UCSD-AML1 (cell line): Measurements from ENCODE around the gene SORBS2.

Experiments used
- DNase-seq: peaks from one replicate; lab custom pipeline; 2025; ENCODE audit not compliant: unreplicated experiment; lab: John Stamatoyannopoulos, UW

Gene SORBS2

GRCh38 chr4:185805979-185806378 is 6.0 kb downstream of the SORBS2 start:
- no peak for DNase-seq

DNA sequence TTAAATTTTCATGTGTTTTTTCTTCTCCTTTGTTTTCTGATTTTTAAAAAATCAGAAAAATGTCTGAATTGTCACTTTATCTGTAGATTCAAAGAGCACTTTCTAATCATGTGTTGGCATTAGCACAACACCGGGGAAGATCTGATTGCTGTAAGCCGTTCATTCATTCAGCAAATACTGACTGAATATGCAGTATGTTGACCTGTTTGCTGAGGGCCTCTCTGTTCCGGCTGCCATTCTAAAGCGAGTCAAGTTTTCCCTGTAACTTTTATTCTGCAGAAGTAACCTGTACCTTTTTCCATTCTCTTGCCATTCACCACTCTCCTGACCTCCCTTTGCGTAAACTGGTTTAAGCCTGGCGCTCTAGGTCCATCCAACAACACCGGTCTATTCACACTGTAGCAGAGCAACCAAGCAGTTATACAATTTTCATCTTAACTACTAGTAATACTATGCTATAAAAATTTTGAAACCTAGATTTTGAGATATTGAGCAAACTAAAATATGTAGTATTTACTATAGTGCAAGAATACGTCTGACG is 6.7 kb downstream of the SORBS2 start:
- DNase-seq = no peak

DNA sequence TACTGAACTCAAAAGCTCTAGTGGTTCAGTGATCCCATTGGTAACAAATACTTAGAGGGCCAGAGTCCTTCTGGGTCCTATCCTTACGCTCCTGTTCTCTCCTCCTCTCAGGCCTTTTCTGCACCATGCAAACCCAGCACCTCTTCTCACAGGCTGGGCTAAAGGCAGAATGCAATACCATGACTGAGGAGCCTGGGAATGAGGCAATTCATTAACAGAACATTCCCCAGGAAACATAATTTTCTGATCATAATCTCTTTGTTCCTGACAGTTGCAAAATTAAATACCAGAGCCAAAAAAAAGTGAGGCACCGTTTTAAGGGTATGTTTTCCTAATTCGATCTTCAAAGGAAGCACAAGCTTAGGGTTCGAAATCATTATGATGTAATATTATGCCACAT is 9.0 kb downstream of the SORBS2 start:
- no peak for DNase-seq

DNA sequence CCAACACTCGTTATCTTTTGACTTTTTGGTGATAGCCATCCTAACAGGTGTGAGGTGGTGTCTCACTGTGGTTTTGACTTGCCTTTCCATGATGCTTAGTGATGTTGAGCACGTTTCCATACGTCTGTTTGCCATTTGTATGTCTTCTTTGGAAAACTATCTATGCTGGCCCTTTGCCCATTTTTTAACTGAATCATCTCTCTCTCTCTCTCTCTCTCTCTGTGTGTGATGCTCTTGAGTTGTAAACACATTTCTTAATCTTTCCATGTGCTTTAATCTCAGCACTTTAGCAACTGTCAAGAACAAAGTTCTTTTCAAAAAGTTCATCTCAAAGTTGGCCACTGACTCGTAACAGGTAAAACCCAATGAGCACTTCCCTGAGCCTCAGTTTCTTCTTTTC is 10.5 kb downstream of the SORBS2 start:
- DNase-seq = no peak

DNA sequence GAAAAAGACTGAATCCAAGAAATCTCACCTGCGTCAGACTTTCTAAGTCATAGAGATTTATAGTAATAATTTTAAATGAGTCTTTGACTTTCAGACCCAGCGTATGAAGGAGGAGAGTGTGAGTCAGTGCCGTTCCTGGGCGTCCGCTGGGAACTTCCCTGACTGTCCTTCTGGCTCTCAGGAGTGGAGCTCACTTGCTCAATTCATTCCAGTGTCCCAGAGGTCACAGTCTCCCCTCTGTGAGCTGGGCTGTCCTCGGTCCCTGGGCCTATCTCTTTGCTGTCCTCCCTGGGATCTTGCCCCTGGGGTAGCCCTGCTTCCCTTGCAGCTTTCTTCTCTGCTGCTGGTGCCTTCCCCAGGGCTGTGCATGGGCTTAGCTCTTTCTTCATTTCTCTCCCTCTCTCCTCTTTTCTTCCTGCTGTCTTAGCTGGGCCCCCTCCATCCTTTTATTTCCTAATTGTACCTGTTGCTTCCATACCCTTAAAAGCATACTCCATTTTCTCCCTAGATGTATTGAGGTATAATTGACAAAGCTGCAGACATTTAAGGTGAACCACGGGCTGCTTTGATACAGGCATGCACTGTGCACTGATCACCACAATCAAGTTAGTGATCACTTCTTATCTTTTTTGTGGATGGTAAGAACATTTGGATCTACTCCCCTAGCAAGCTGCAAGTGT is 11.6 kb downstream of the SORBS2 start:
- DNase-seq = no peak

- DNase-seq = no peak
These were observed 12.6 kb downstream of the SORBS2 start for GRCh38 chr4:185799442-185799841.

- no peak for DNase-seq
These were observed 14.2 kb downstream of the SORBS2 start for GRCh38 chr4:185797596-185798338.

DNA sequence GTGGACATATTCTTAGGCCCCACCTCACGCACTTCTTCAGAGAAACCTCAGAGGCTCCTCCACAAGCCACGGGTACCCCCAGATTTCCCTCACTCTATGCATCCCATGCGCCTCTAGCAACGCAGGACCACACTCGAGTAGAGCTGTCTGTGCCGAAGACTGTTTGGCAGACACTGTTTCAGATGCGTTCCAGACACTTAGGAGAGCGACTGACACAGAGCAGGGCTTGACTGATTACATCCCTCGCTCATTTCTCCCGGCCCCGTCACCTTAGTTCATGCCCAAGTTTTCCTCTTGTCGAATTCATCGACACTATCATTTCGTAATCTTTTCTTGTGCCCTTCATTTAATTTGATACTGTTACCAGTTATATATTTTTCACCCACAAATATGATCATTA is 15.0 kb downstream of the SORBS2 start:
- no peak for DNase-seq

DNA sequence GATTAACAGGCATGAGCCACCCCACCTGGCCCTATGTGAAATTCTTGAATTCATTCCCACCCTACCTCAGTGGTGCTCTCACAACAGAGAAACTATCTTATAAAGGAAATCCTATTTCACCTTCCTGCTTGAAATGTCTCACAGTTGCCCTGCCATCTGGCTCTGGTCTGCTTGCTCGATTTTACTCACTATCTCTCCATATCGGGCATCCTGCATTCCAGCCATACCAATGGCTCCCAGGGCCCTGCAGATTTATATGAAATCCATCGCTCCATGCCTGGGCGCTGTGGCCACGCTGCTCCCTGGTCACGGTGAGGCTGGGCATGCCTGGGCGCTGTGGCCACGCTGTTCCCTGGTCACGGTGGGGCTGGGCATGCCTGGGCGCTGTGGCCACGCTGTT is 15.8 kb downstream of the SORBS2 start:
- DNase-seq = no peak

DNA sequence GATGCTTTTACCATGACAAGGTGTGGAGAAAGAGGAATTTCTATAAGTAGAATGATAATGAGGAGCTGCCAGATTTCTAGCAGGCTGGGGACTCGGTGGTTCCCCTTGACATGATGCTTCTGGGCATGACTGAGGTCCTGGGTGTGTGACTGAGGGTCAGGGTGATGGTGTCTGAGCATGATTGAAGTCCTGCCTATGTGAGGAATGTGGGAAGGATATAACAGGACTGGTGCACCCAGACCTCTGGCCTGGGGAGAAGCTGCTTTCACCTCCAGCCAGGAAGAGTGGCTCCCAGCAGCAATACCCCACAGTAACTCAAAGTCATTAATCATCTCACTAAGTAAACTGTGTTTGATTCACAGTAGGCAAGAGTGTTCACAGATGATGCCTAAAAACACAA is 17.4 kb downstream of the SORBS2 start:
- DNase-seq = no peak

DNA sequence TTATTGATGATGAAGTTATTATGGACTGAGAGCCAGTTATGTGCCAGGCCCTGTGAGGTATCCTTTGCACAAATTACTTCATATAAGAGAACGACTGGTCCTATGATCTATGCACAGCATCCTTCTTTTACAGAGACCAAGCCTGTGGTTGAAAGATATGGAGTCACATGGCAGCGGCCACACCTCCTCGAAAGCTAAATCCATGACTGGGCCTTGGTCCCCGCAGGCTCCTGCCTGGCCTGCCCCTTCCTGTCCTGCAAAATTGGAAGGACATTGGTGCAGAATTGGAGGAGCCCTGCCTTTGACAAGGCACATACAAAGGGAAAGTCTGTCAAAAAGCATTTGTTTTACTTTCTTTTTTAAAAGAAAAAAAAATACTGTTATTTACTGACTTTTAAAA is 18.3 kb downstream of the SORBS2 start:
- no peak for DNase-seq

DNA sequence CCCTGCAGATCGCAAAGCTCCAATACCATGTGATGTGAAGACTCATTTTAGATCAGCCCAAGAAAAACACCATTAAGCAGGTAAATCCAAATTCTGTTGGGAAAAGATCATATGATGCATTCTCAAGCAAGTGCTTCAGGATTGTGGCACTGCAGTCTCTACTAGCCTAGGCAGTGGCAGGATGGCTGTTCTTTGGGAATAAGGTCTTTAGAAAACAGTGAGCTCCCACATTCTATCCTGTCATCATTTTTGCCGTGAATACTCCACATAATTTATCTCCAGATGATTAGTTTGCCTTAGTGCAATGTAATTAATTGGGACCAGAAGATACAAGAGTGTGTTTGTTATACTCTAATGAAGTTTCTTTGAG is 18.9 kb downstream of the SORBS2 start:
- DNase-seq = no peak

- no peak for DNase-seq
These were observed 19.4 kb downstream of the SORBS2 start for GRCh38 chr4:185792384-185793115.

DNA sequence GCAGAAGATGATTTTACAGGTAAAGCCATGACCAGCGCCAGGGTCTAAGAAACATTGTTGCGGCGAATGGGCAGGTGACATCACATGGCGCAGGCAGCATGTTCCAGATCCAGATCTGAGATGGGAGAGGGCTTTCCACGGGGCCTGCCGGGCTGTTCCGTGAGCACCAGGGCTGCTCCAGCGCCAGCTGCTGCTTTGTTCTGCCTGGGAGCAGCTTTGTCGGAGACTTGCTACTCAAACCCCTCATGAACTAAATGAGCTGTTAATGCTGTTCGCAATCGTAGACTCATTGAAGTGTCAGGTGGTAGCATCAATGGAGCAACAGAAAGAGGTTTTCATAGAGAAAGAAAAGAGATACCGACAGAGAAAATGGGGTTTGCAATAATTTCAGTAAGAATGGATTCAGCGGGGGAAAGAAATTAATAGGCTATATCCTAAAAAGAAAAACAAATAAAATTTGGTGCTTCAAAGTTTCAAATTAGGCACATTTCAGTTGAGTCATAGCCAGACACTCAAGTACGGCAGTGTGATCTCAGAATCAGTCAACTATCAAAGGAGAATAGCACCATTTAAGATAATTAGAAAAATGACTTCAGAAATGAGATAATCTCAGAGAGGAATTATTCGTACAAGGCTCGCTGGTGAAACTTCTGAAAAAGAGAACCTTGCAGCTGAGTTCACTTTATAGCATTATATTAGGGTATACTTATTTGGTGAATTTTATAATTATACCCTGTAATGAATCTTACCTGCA is 23.9 kb downstream of the SORBS2 start:
- no peak for DNase-seq

GRCh38 chr4:185786422-185786821 is 25.6 kb downstream of the SORBS2 start:
- DNase-seq = no peak

- DNase-seq = no peak
These were observed 28.4 kb downstream of the SORBS2 start for GRCh38 chr4:185783574-185783973.

DNA sequence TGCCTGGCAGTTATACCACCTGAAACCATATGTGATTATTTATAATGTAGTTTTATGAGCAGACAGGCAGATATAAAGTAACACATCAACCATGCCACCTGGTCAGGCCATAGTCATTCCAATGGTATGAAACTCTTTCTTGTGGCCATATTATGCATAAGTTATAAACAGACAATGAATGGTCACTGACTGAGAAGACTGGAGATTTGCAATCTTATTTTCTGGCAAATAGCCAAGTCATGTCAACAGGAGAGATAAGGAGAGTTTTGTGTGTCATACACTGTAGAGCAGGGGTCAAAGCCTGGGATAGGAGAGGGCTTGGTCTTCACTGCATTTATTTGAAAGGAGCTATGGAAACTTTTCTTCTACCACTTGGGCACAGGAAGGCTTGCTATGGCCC is 29.5 kb downstream of the SORBS2 start:
- no peak for DNase-seq

DNA sequence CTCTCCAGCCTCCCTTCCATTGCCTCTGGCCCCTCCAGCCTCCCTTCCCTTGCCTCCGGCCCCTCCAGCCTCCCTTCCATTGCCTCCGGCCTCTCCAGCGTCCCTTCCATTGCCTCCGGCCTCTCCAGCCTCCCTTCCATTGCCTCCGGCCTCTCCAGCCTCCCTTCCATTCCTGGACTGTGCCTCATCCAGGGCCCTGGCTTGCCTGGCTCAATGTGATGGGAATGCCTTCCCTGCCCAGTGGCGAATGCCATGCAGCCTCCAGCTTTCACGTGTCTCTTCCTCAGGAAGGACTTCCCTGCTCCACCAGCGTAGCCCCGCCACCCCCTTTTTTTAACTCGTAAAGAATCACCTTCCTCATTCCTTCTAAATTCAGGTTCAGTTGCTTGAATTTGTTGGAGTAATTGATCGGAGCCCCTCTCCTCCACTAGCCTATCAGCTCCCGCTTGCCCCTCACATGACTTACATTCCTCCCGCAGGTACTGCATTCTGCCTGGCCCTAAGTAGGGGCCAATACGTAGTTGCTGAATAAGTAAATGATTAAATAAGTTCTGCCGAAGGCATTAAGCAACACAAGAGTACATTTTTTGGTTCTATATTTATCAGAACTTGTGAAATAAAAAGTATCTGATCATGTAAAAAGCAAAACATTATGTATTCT is 30.3 kb downstream of the SORBS2 start:
- DNase-seq = no peak

DNA sequence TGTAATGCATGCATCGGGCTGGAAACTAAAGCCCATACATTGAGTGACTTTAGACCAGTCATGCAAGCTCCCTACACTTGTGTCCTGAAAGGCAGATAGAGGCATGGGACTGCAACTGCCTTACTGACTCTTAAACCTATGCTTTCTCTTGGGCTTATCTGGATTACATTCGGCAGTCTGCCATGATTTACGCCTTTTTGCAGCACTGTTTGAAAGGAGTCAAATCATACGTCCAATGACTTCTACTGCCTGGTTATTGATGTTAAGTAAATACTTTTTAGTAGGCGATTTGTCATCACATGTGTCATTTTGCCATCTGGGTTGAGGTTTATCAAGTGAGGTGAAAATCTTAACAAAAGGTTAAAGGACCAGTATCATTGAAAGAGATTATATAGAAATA is 31.5 kb downstream of the SORBS2 start:
- no peak for DNase-seq

- DNase-seq = no peak
These were observed 32.5 kb downstream of the SORBS2 start for GRCh38 chr4:185779517-185779916.

DNA sequence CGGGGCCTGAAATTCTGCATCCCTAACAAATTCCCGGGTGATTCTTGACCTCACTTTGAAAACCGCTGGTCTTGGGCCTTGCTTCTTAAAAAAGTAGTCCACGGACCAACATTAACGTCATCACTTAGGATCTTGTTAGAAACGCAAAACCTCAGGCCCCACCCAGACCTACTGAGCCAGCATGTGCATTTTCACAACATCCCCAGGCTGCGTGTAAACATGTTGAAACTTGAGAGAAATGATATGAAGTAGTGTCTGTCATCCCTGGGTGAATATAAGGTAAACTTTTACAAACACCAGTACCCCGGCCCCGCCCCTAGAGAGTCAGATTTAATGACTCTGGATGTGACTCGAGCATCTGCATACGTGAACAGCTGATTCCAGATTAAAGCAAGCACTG is 33.7 kb downstream of the SORBS2 start:
- DNase-seq = no peak
